K562 (cell line): ENCODE measurements around the gene IRF2BP2. TPM values are rescaled to one million over a fixed set of nuclear protein-coding genes. Genes with fewer than 3 reads are reported as not detected.
"Not testable (repeated sequence)": the region's sequence is repeated elsewhere in the genome, so short reads cannot be mapped to it uniquely, and the experiment has no call there.

Experiments
- ATAC-seq: fragments of 200-7000 bp; cut with Tn5 transposase; 3 replicates; pipeline ENCODE4 v1.9.1; 2020; ENCODE audit warnings: moderate library complexity
- BruUV-seq: library from RNA; stranded (reverse); fragments of 400-500 nt; replicated peaks from 2 replicates; lab custom pipeline; 2021; lab: Mats Ljungman, UMichigan
- CTCF ChIA-PET: fragments of 300-600 bp; formaldehyde crosslinking; extraction: SDS; loops from one replicate; lab custom pipeline; 2021; ENCODE audit warnings: low intra/inter-chr PET ratio; lab: Yijun Ruan, JAX
- POLR2A ChIA-PET: fragments of 300-600, 350-650 bp; sonication (Branson Sonifier 250); formaldehyde crosslinking; extraction: SDS; loops from one replicate; lab custom pipeline; 2021; ENCODE audit warnings: antibody characterized with exemption, inconsistent platforms; lab: Yijun Ruan, JAX
- DNase-seq, 4 experiments: peaks; one replicate each; pipeline versions ENCODE4 v3.0.0 to v3.0.0-alpha.2; 2011 to 2018; ENCODE audit warnings: low spot score in 3 of 4, mixed read lengths in 3 of 4; ENCODE audit errors: extremely low read depth in 1 of 4
- FAIRE-seq: peaks from 2 replicates; lab custom pipeline; 2011; peaks lifted over from hg19 to GRCh38; lab: Jason Lieb, UNC
- H2AFZ ChIP-seq: 2 replicates; pipeline ENCODE4 v1.6.0; 2011; ENCODE audit warnings: low read depth, low read length, control low read depth, inconsistent platforms
- H3K27ac ChIP-seq: fragments of 200-600 bp; 3 replicates; pipeline ENCODE4 v1.8.0; 2011; ENCODE audit warnings: low read depth, mild to moderate bottlenecking, control low read depth, inconsistent platforms, low read length, moderate library complexity, mixed read lengths; ENCODE audit errors: extremely low read depth
- H3K27me3 ChIP-seq, 2 experiments: fragments of 300-600 bp in 1 of 2; 2 replicates in 1 of 2; 3 replicates in 1 of 2; pipeline versions ENCODE4 v1.6.0 to v1.8.0; 2011; ENCODE audit warnings: inconsistent platforms in 2 of 2, low read length in 2 of 2, mild to moderate bottlenecking in 1 of 2, mixed read lengths in 1 of 2, moderate library complexity in 1 of 2; ENCODE audit not compliant: control insufficient read depth in 2 of 2, insufficient read depth in 2 of 2
- H3K36me3 ChIP-seq: fragments of 300-600 bp; 3 replicates; pipeline ENCODE4 v1.8.0; 2011; ENCODE audit warnings: mild to moderate bottlenecking, low read length, inconsistent platforms; ENCODE audit not compliant: control insufficient read depth, insufficient read depth
- H3K4me1 ChIP-seq, 2 experiments: fragments of 200-600 bp in 1 of 2; replicated peaks in 1 of 2; 2 replicates in 1 of 2; 3 replicates in 1 of 2; pipeline versions ENCODE4 v1.5.1 to v1.8.0; 2011; ENCODE audit warnings: inconsistent platforms in 2 of 2, low read length in 2 of 2, mild to moderate bottlenecking in 1 of 2, mixed read lengths in 1 of 2, moderate library complexity in 1 of 2; ENCODE audit not compliant: control insufficient read depth in 2 of 2, insufficient read depth in 2 of 2
- H3K4me2 ChIP-seq: 2 replicates; pipeline ENCODE4 v1.6.1; 2011; ENCODE audit warnings: low read length, control low read depth, inconsistent platforms, mixed read lengths; ENCODE audit not compliant: insufficient read depth
- H3K4me3 ChIP-seq: fragments of 200-600 bp; sonication (generic), shearing (Covaris generic); 2 replicates; pipeline ENCODE4 v1.5.1; 2016; ENCODE audit warnings: control low read depth, inconsistent platforms
- H3K79me2 ChIP-seq: fragments of 200-600 bp; 3 replicates; pipeline ENCODE4 v1.8.0; 2011; ENCODE audit warnings: low read length, inconsistent platforms; ENCODE audit not compliant: control insufficient read depth, insufficient read depth
- H3K9ac ChIP-seq, 2 experiments: 2 replicates each; pipeline versions ENCODE4 v1.6.0 to v1.6.1; 2011; ENCODE audit warnings: low read depth in 2 of 2, low read length in 2 of 2, control low read depth in 1 of 2, inconsistent platforms in 1 of 2, mild to moderate bottlenecking in 1 of 2, mixed read lengths in 1 of 2; ENCODE audit not compliant: insufficient read depth in 1 of 2
- H3K9me1 ChIP-seq: one replicate; pipeline ENCODE4 v1.6.0; 2011; ENCODE audit warnings: inconsistent platforms, mild to moderate bottlenecking, low read length, moderate library complexity; ENCODE audit not compliant: control insufficient read depth, insufficient read depth
- H3K9me3 ChIP-seq: replicated peaks from 2 replicates; pipeline ENCODE4 v1.5.1; 2011; ENCODE audit warnings: low read depth, low read length, inconsistent platforms; ENCODE audit not compliant: control insufficient read depth, insufficient read depth
- H4K20me1 ChIP-seq: replicated peaks from 2 replicates; pipeline ENCODE4 v1.6.1; 2011; ENCODE audit warnings: low read length, inconsistent platforms, mixed read lengths; ENCODE audit not compliant: control insufficient read depth, insufficient read depth
- CBFB ChIP-seq: sonication (generic); formaldehyde crosslinking; IDR thresholded peaks from 2 replicates; pipeline ENCODE4 v1.4.0; 2020; ENCODE audit warnings: mild to moderate bottlenecking, missing genetic modification reagents
- EP300 ChIP-seq: IDR thresholded peaks from 2 replicates; pipeline ENCODE4 v1.6.1; 2012; ENCODE audit warnings: low read length, improper control_type of control experiment
- GATA2 ChIP-seq: sonication (generic); formaldehyde crosslinking; IDR thresholded peaks from 2 replicates; pipeline ENCODE4 v1.4.0; 2020; ENCODE audit warnings: mild to moderate bottlenecking, missing genetic modification reagents
- KDM2B ChIP-seq: fragments of 250-450 bp; sonication (Bioruptor Pico); IDR thresholded peaks from 2 replicates; pipeline ENCODE4 v1.8.0; 2021; ENCODE audit warnings: mild to moderate bottlenecking, moderate library complexity
- KLF13 ChIP-seq: fragments of 450-650 bp; IDR thresholded peaks from 2 replicates; pipeline ENCODE4 v1.6.1; 2016; ENCODE audit warnings: missing genetic modification characterization, low read depth, mild to moderate bottlenecking, missing compliant biosample characterization, moderate library complexity, borderline replicate concordance
- KLF16 ChIP-seq: IDR thresholded peaks from 2 replicates; pipeline ENCODE4 v1.6.1; 2016; ENCODE audit warnings: antibody characterized with exemption
- MEIS2 ChIP-seq: fragments of 450-650 bp; IDR thresholded peaks from 2 replicates; pipeline ENCODE4 v1.6.1; 2014; ENCODE audit warnings: mild to moderate bottlenecking; ENCODE audit not compliant: partially characterized antibody
- PHB2 ChIP-seq: fragments of 450-650 bp; IDR thresholded peaks from 2 replicates; pipeline ENCODE4 v1.6.1; 2017; ENCODE audit warnings: low read depth
- PTBP1 ChIP-seq: fragments of 200-400 bp; formaldehyde crosslinking; IDR thresholded peaks from 2 replicates; pipeline ENCODE4 v1.6.1; 2017; ENCODE audit warnings: low read depth, low read length
- RBFOX2 ChIP-seq: fragments of 200-400 bp; formaldehyde crosslinking; IDR thresholded peaks from 2 replicates; pipeline ENCODE4 v1.6.1; 2017; ENCODE audit warnings: low read depth, mild to moderate bottlenecking, low read length, moderate library complexity
- SIN3A ChIP-seq, 2 experiments: fragments of 150-350 bp in 1 of 2; IDR thresholded peaks; 2 replicates each; pipeline ENCODE4 v1.6.1; 2011 to 2016; ENCODE audit warnings: borderline replicate concordance in 2 of 2, low read depth in 2 of 2, low read length in 2 of 2, mild to moderate bottlenecking in 2 of 2, moderate library complexity in 2 of 2; ENCODE audit not compliant: control insufficient read depth in 1 of 2
- SOX6 ChIP-seq: fragments of 450-650 bp; IDR thresholded peaks from 2 replicates; pipeline ENCODE4 v1.6.1; 2014; ENCODE audit warnings: mild to moderate bottlenecking
- ZBED1 ChIP-seq: IDR thresholded peaks from 2 replicates; pipeline ENCODE4 v1.6.1; 2014
- ZNF316 ChIP-seq: fragments of 450-650 bp; IDR thresholded peaks from 2 replicates; pipeline ENCODE4 v1.6.1; 2016
- WGBS: fragments of 100-300 bp; shearing (Covaris generic); methylation state at CpG from one replicate; pipeline ENCODE4 v1.1.6; 2016; ENCODE audit warnings: low coverage, mixed read lengths; ENCODE audit not compliant: insufficient coverage; ENCODE audit errors: missing lambda C conversion rate; 5-methylcytosine and 5-hydroxymethylcytosine counted together
- in situ Hi-C: fragments of 300-500 bp; cut with MboI; formaldehyde crosslinking; loops from 4 replicates; pipeline ENCODE4 v1.15.0; 2018; ENCODE audit warnings: inconsistent platforms, mixed read lengths
- intact Hi-C: fragments of 100-400 bp; cut with micrococcal nuclease; formaldehyde crosslinking; loops from 2 replicates; pipeline ENCODE4 v1.14.2; 2022
- polyA plus RNA-seq, 8 experiments: library from polyadenylated mRNA; depleted of rRNA in 4 of 8; stranded (reverse) in 5 of 8; unstranded in 3 of 8; fragments of >200 nt; fragmentation: Nextera tagmentation in 2 of 8; fragmentation: Illumina TruSeq in 1 of 8; extraction: Ambion mirVana in 2 of 8; extraction: Trizol in 1 of 8; gene quantifications; 2 replicates each; pipeline versions ENCODE4 v1.2.1 to v1.2.3, GENCODE V29; 2011 to 2014; ENCODE audit warnings: inconsistent platforms in 1 of 8, missing spikeins in 1 of 8
- total RNA-seq, 7 experiments: library from RNA; depleted of rRNA in 6 of 7; stranded (reverse); fragments of >200 nt in 6 of 7; fragmentation: Illumina TruSeq in 2 of 7; extraction: Trizol in 2 of 7; gene quantifications; 2 replicates each; pipeline versions ENCODE4 v1.2.1 to v1.2.3, GENCODE V29; 2011 to 2021; ENCODE audit warnings: low replicate concordance in 1 of 7

Gene IRF2BP2
- total and polyA plus RNA-seq, 9 of the 15 experiments (the other 6 are each of a cell fraction or from before 2014, with no cell fraction given) = 7.7 to 68.6 (median 22.1) TPM

GRCh38 chr1:234638832-234639799, 29.1 kb upstream of the IRF2BP2 start:
- Histone ChIP-seq H3K9ac (no peak overlapping the region), H3K9me1 (no peaks in the 10 kb centered on the region), H3K36me3 (no peaks in the 10 kb centered on the region), H3K4me1 (no peaks in the 10 kb centered on the region; a peak in 2 of 5 replicates), H2AFZ (no peak overlapping the region), H3K4me2 (no peak overlapping the region), H3K27ac (no peak overlapping the region), H3K4me3 (no peak overlapping the region), H3K9me3 (no peaks in the 10 kb centered on the region), H4K20me1 (no peaks in the 10 kb centered on the region), H3K79me2 (no peaks in the 10 kb centered on the region), H3K27me3 (no peaks in the 10 kb centered on the region; a peak in 1 of 5 replicates)
- TF ChIP-seq ZBED1 = no peak
- TF ChIP-seq PHB2 = no peak
- TF ChIP-seq EP300 = no peak
- no peak for TF ChIP-seq KDM2B (CRISPR knock-in tag)
- TF ChIP-seq ZNF316 = 0 out of 2 replicates have a peak, but pooled peaks have one; percentile 34
- TF ChIP-seq GATA2 = no peak
- peak; percentile 59 for TF ChIP-seq MEIS2
- TF ChIP-seq RBFOX2 = no peak
- no peak for TF ChIP-seq KLF16
- no peak for TF ChIP-seq CBFB
- TF ChIP-seq KLF13 (tag) = no peak
- no peak for TF ChIP-seq SIN3A (IDR thresholded peaks at IDR 0.05; ENCODE audit: borderline replicate concordance in 2 of 2, control insufficient read depth in 1 of 2, low read depth in 2 of 2, low read length in 2 of 2)
- no peak for TF ChIP-seq SOX6
- TF ChIP-seq PTBP1 = no peak
- 20% methylated on average over 4 of the region's 4 CpGs for WGBS
- CTCF ChIA-PET = no interaction called here
- POLR2A ChIA-PET = no interaction called here
- ATAC-seq (no peak; the same call in 2 of the 3 replicates), FAIRE-seq (no peak), DNase-seq (no peak)
- in situ Hi-C loops = no loop called here
- intact Hi-C loops = no loop called here
- no TSS peak for BruUV-seq

DNA sequence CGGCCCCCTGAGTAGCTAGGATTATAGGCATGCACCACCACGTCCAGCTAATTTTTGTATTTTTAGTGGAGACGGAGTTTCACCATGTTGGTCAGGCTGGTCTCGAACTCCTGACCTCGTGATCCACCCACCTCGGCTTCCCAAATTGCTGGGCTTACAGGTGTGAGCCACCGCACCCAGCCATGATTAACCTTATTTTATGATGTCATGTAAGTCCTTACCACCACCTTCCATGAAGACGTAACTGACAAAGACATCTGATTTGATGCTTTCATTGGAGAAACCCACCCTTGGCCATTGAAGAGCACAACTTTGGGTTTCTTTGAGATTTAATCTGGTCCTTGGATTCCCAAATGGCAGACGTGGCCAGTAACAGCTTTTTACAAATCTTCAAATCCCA, 24.9 kb upstream of the IRF2BP2 start:
- H3K36me3 ChIP-seq, in situ Hi-C loops, H3K4me3 ChIP-seq, FAIRE-seq, ATAC-seq, H3K9me3 ChIP-seq, H3K9ac ChIP-seq, H4K20me1 ChIP-seq, H2AFZ ChIP-seq, CTCF ChIA-PET, BruUV-seq, H3K27me3 ChIP-seq, H3K4me1 ChIP-seq, H3K27ac ChIP-seq, H3K4me2 ChIP-seq, H3K9me1 ChIP-seq, H3K79me2 ChIP-seq, intact Hi-C loops, DNase-seq: not testable (repeated sequence)
- POLR2A ChIA-PET = interaction anchor here (0.6 kb wide), 1 partner anchor 456 kb away, joined by 3 read pairs; no protein-coding TSS in a partner anchor
- WGBS = 56% methylated on average over 9 of the region's 9 CpGs
